HepG2 (cell line): ENCODE data around the gene NKAIN4. TPM values are rescaled to one million over a fixed set of nuclear protein-coding genes. Genes with fewer than 3 reads are reported as not detected.

Experiments used
- FOXC1 ChIP-seq: sonication (generic); formaldehyde crosslinking; IDR thresholded peaks from 2 replicates; pipeline ENCODE4 v1.8.0; 2022; ENCODE audit warnings: mild to moderate bottlenecking, missing genetic modification reagents, borderline replicate concordance
- HNF4G ChIP-seq, 2 experiments: sonication (generic) in 1 of 2; formaldehyde crosslinking in 1 of 2; IDR thresholded peaks; 2 replicates each; pipeline versions ENCODE4 v1.4.0 to v1.6.1; 2011 to 2020; ENCODE audit warnings: borderline replicate concordance in 2 of 2, low read depth in 2 of 2, mild to moderate bottlenecking in 2 of 2, low read length in 1 of 2, missing genetic modification reagents in 1 of 2, moderate library complexity in 1 of 2
- JUN ChIP-seq: sonication (generic); formaldehyde crosslinking; IDR thresholded peaks from 2 replicates; pipeline ENCODE4 v1.4.0; 2020; ENCODE audit warnings: mild to moderate bottlenecking, missing genetic modification reagents
- KDM6A ChIP-seq: IDR thresholded peaks from 2 replicates; pipeline ENCODE4 v1.6.1; 2016; ENCODE audit warnings: low read depth
- MIXL1 ChIP-seq: IDR thresholded peaks from 2 replicates; pipeline ENCODE4 v1.6.1; 2016
- MYC ChIP-seq: sonication (generic); formaldehyde crosslinking; IDR thresholded peaks from 2 replicates; pipeline ENCODE4 v1.9.0; 2021; ENCODE audit warnings: missing genetic modification reagents, borderline replicate concordance
- RFXAP ChIP-seq: sonication (generic); formaldehyde crosslinking; IDR thresholded peaks from 2 replicates; pipeline ENCODE4 v1.4.0; 2020; ENCODE audit warnings: missing genetic modification reagents, borderline replicate concordance
- SATB2 ChIP-seq: sonication (generic); formaldehyde crosslinking; IDR thresholded peaks from 2 replicates; pipeline ENCODE4 v1.5.0; 2020; ENCODE audit warnings: missing genetic modification reagents
- TBX2 ChIP-seq: sonication (generic); formaldehyde crosslinking; IDR thresholded peaks from 2 replicates; pipeline ENCODE4 v1.5.0; 2020; ENCODE audit warnings: missing genetic modification reagents, mild to moderate bottlenecking, borderline replicate concordance
- TRIM24 ChIP-seq: sonication (generic); formaldehyde crosslinking; IDR thresholded peaks from 2 replicates; pipeline ENCODE4 v1.8.0; 2022; ENCODE audit warnings: mild to moderate bottlenecking, missing genetic modification reagents
- ZNF256 ChIP-seq: sonication (generic); formaldehyde crosslinking; conservative IDR thresholded peaks from 2 replicates; pipeline ENCODE4 v1.4.0; 2020; ENCODE audit warnings: missing genetic modification reagents
- ZNF44 ChIP-seq: sonication (generic); formaldehyde crosslinking; IDR thresholded peaks from 2 replicates; pipeline ENCODE4 v1.5.1; 2020; ENCODE audit warnings: mild to moderate bottlenecking, missing genetic modification reagents
- ZNF562 ChIP-seq: sonication (generic); formaldehyde crosslinking; IDR thresholded peaks from 2 replicates; pipeline ENCODE4 v1.8.0; 2022; ENCODE audit warnings: missing genetic modification reagents, borderline replicate concordance
- ZNF678 ChIP-seq: sonication (generic); formaldehyde crosslinking; IDR thresholded peaks from 2 replicates; pipeline ENCODE4 v1.4.0; 2020; ENCODE audit warnings: mild to moderate bottlenecking, missing genetic modification reagents
- ZSCAN9 ChIP-seq: IDR thresholded peaks from 2 replicates; pipeline ENCODE4 v1.6.1; 2016; ENCODE audit warnings: borderline replicate concordance
- polyA plus RNA-seq, 8 experiments: library from polyadenylated mRNA; depleted of rRNA in 3 of 8; stranded (reverse) in 7 of 8; unstranded in 1 of 8; fragments of >200 nt; fragmentation: Illumina TruSeq in 4 of 8; extraction: Trizol in 4 of 8; gene quantifications; 2 replicates each; pipeline versions ENCODE4 v1.2.1 to v1.2.3, GENCODE V29; 2011 to 2016; ENCODE audit warnings: low read depth in 4 of 8, missing spikeins in 1 of 8, mixed read lengths in 1 of 8; ENCODE audit not compliant: insufficient read depth in 1 of 8
- total RNA-seq, 5 experiments: library from RNA; depleted of rRNA; stranded (reverse); fragments of >200 nt; fragmentation: Illumina TruSeq; extraction: Trizol; gene quantifications; 2 replicates each; pipeline ENCODE4 v1.2.3, GENCODE V29; 2016; ENCODE audit warnings: low read depth in 1 of 5
- TF ChIP-seq, protein P1 (sequence below): sonication (generic); formaldehyde crosslinking; IDR thresholded peaks from 2 replicates; pipeline ENCODE4 v1.4.0; 2020; ENCODE audit warnings: mild to moderate bottlenecking, missing genetic modification reagents
- TF ChIP-seq, protein P2 (sequence below): sonication (generic); formaldehyde crosslinking; IDR thresholded peaks from 2 replicates; pipeline ENCODE4 v1.4.0; 2020; ENCODE audit warnings: missing genetic modification reagents
- TF ChIP-seq, protein P3 (sequence below): sonication (generic); formaldehyde crosslinking; IDR thresholded peaks from 2 replicates; pipeline ENCODE4 v1.4.0; 2020; ENCODE audit warnings: missing genetic modification reagents, mild to moderate bottlenecking, borderline replicate concordance
- TF ChIP-seq, protein P4 (sequence below): sonication (generic); formaldehyde crosslinking; IDR thresholded peaks from 2 replicates; pipeline ENCODE4 v1.5.0; 2020; ENCODE audit warnings: missing genetic modification reagents, mild to moderate bottlenecking, borderline replicate concordance
- TF ChIP-seq, protein P5 (sequence below): IDR thresholded peaks from 2 replicates; pipeline ENCODE4 v1.6.1; 2016; ENCODE audit warnings: mild to moderate bottlenecking, missing biosample characterization, missing genetic modification reagents

The NKAIN4 gene
- total and polyA plus RNA-seq, 2 of the 13 experiments (the other 11 are each of a cell fraction or from before 2014, with no cell fraction given), result not detected

DNA sequence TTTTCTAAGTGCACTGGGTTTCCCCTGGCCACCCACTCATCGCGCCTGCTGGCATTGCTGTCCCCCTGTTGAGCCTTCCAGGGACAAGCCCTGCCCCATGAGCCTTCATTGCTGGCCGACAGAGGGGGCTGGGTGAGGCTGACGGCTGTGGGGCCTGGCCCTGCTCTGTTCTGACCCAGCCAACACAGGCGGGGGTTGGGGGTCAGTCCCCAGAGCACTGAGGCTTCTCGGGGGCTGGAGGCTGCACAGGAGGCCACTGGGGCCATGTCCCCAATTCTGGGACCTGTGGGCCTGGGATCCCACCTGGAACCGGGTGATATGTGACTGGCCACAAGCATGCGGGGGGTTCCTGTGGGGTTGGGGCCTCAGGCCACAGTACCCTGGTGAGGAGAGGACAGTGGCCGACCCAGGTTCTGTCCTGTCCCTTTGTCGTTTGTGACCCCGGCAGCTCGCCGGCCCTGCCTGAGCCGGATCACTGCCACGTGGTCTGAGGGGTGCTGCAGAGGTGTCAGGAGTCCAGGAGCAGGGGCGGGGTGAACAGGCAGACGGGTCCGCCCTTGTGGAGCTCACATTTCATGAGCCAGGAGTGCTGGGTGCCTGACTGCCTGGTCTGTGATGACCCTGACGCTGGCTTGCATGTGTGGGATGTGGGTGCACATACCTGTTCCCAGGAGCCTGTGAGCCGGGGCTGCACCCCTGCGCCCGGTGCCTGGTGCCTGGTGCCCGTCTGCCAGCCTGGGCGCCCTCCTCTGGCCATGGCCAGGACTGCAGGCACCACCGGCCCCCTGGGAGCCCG lies 36.6 kb upstream of the NKAIN4 start (continued):
- TF ChIP-seq, protein P1, sequence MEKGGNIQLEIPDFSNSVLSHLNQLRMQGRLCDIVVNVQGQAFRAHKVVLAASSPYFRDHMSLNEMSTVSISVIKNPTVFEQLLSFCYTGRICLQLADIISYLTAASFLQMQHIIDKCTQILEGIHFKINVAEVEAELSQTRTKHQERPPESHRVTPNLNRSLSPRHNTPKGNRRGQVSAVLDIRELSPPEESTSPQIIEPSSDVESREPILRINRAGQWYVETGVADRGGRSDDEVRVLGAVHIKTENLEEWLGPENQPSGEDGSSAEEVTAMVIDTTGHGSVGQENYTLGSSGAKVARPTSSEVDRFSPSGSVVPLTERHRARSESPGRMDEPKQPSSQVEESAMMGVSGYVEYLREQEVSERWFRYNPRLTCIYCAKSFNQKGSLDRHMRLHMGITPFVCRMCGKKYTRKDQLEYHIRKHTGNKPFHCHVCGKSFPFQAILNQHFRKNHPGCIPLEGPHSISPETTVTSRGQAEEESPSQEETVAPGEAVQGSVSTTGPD, result no peak
- no peak for TF ChIP-seq TRIM24 (CRISPR knock-in tag)
- TF ChIP-seq MIXL1 (CRISPR knock-in tag), result no peak
- TF ChIP-seq, protein P2, sequence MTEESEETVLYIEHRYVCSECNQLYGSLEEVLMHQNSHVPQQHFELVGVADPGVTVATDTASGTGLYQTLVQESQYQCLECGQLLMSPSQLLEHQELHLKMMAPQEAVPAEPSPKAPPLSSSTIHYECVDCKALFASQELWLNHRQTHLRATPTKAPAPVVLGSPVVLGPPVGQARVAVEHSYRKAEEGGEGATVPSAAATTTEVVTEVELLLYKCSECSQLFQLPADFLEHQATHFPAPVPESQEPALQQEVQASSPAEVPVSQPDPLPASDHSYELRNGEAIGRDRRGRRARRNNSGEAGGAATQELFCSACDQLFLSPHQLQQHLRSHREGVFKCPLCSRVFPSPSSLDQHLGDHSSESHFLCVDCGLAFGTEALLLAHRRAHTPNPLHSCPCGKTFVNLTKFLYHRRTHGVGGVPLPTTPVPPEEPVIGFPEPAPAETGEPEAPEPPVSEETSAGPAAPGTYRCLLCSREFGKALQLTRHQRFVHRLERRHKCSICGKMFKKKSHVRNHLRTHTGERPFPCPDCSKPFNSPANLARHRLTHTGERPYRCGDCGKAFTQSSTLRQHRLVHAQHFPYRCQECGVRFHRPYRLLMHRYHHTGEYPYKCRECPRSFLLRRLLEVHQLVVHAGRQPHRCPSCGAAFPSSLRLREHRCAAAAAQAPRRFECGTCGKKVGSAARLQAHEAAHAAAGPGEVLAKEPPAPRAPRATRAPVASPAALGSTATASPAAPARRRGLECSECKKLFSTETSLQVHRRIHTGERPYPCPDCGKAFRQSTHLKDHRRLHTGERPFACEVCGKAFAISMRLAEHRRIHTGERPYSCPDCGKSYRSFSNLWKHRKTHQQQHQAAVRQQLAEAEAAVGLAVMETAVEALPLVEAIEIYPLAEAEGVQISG (CRISPR knock-in tag), result no peak
- TF ChIP-seq, protein P3, sequence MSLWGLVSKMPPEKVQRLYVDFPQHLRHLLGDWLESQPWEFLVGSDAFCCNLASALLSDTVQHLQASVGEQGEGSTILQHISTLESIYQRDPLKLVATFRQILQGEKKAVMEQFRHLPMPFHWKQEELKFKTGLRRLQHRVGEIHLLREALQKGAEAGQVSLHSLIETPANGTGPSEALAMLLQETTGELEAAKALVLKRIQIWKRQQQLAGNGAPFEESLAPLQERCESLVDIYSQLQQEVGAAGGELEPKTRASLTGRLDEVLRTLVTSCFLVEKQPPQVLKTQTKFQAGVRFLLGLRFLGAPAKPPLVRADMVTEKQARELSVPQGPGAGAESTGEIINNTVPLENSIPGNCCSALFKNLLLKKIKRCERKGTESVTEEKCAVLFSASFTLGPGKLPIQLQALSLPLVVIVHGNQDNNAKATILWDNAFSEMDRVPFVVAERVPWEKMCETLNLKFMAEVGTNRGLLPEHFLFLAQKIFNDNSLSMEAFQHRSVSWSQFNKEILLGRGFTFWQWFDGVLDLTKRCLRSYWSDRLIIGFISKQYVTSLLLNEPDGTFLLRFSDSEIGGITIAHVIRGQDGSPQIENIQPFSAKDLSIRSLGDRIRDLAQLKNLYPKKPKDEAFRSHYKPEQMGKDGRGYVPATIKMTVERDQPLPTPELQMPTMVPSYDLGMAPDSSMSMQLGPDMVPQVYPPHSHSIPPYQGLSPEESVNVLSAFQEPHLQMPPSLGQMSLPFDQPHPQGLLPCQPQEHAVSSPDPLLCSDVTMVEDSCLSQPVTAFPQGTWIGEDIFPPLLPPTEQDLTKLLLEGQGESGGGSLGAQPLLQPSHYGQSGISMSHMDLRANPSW (CRISPR knock-in tag), result peak; percentile 90
- TF ChIP-seq FOXC1 (CRISPR knock-in tag), result peak; percentile 83; the same call in 1 of the 2 replicates
- TF ChIP-seq ZNF256 (CRISPR knock-in tag), result peak; percentile 80; the same call in 1 of the 2 replicates
- TF ChIP-seq SATB2 (CRISPR knock-in tag), result no peak
- TF ChIP-seq KDM6A (CRISPR knock-in tag), result no peak
- TF ChIP-seq, protein P4, sequence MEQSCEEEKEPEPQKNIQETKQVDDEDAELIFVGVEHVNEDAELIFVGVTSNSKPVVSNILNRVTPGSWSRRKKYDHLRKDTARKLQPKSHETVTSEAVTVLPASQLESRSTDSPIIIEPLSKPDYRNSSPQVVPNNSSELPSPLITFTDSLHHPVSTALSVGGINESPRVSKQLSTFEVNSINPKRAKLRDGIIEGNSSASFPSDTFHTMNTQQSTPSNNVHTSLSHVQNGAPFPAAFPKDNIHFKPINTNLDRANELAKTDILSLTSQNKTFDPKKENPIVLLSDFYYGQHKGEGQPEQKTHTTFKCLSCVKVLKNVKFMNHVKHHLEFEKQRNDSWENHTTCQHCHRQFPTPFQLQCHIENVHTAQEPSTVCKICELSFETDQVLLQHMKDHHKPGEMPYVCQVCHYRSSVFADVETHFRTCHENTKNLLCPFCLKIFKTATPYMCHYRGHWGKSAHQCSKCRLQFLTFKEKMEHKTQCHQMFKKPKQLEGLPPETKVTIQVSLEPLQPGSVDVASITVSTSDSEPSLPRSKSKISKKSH, result 0 out of 2 replicates have a peak, but pooled peaks have one; percentile 63
- no peak for TF ChIP-seq JUN
- TF ChIP-seq ZNF44 (CRISPR knock-in tag), result no peak
- no peak for TF ChIP-seq ZSCAN9 (CRISPR knock-in tag)
- TF ChIP-seq MYC (CRISPR knock-in tag), result peak; percentile 70; the same call in 1 of the 2 replicates
- no peak for TF ChIP-seq ZNF678
- peak; percentile 68; the same call in 1 of the 2 replicates for TF ChIP-seq TBX2 (CRISPR knock-in tag)
- TF ChIP-seq RFXAP (CRISPR knock-in tag), result peak; percentile 63; the same call in 1 of the 2 replicates
- TF ChIP-seq, protein P5, sequence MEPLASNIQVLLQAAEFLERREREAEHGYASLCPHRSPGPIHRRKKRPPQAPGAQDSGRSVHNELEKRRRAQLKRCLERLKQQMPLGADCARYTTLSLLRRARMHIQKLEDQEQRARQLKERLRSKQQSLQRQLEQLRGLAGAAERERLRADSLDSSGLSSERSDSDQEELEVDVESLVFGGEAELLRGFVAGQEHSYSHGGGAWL (CRISPR knock-in tag), result no peak
- TF ChIP-seq HNF4G (IDR thresholded peaks at IDR 0.05; ENCODE audit: borderline replicate concordance, low read depth, low read length), result no peak
- 0 out of 2 replicates have a peak, but pooled peaks have one; percentile 49 for TF ChIP-seq HNF4G (CRISPR knock-in tag; IDR thresholded peaks at IDR 0.05; ENCODE audit: borderline replicate concordance, low read depth)
- no peak for TF ChIP-seq ZNF562 (CRISPR knock-in tag)
